ENCODE data around the gene DCX.

DNA sequence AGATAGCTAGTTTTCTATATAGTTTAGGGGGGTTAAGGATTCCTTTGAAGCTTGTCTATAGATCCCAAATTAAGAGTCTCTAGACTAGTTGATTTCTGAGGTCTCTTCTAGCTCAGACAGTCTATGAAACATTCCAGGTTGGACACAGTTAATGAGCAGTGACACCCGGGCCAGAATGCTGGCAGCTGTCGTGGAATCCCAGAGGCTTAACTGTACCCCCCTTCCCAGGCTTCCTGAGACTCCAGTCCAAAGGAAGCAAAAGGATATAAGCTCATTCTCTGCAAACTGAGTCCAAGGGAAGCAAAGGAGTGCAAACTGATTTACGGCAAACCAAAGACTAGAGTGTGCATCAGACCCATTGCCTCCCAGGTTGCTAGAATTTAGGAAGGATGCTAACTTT, 62.9 kb downstream of the DCX start:
- TF ChIP-seq, protein P1, sequence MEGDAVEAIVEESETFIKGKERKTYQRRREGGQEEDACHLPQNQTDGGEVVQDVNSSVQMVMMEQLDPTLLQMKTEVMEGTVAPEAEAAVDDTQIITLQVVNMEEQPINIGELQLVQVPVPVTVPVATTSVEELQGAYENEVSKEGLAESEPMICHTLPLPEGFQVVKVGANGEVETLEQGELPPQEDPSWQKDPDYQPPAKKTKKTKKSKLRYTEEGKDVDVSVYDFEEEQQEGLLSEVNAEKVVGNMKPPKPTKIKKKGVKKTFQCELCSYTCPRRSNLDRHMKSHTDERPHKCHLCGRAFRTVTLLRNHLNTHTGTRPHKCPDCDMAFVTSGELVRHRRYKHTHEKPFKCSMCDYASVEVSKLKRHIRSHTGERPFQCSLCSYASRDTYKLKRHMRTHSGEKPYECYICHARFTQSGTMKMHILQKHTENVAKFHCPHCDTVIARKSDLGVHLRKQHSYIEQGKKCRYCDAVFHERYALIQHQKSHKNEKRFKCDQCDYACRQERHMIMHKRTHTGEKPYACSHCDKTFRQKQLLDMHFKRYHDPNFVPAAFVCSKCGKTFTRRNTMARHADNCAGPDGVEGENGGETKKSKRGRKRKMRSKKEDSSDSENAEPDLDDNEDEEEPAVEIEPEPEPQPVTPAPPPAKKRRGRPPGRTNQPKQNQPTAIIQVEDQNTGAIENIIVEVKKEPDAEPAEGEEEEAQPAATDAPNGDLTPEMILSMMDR (conservative IDR thresholded peaks at IDR 0.05) = no peak
- TF ChIP-seq EZH2 (IDR thresholded peaks at IDR 0.05; ENCODE audit: low read depth) = no peak
